Stimulated activated naive CD8-positive, alpha-beta T cell treated with anti-CD3 and anti-CD28 coated beads, Interleukin-15, amount 100 ng/mL, for 72 hours (primary cell): ENCODE measurements around the gene GRB7.
A peak's percentile ranks its signal among the peaks of the same experiment; 100 is the strongest.
"Not testable (repeated sequence)": the region's sequence is repeated elsewhere in the genome, so short reads cannot be mapped to it uniquely, and the experiment has no call there.

Source experiments
- ATAC-seq: fragments of 150-1000 bp; cut with Tn5 transposase; 2 replicates; pipeline ENCODE4 v1.10.0; 2021; ENCODE audit warnings: mild to moderate bottlenecking, moderate library complexity
- DNase-seq, 2 donors: peaks; one replicate each; pipeline ENCODE4 v3.0.0; 2021 to 2022
- H3K27ac Mint-ChIP-seq, 2 donors: one replicate each; pipeline ENCODE4 v1.8.0; 2022; ENCODE audit warnings: mild to moderate bottlenecking in 2 of 2, mixed read lengths in 2 of 2, moderate library complexity in 2 of 2
- H3K27me3 Mint-ChIP-seq: one replicate; pipeline ENCODE4 v1.8.0; 2022; ENCODE audit warnings: mixed read lengths
- H3K4me1 Mint-ChIP-seq: one replicate; pipeline ENCODE4 v1.8.0; 2022; ENCODE audit warnings: mild to moderate bottlenecking, mixed read lengths
- H3K4me3 Mint-ChIP-seq, 2 donors: one replicate each; pipeline ENCODE4 v1.8.0; 2022; ENCODE audit warnings: mild to moderate bottlenecking in 2 of 2, mixed read lengths in 2 of 2, moderate library complexity in 1 of 2
- H3K9me3 Mint-ChIP-seq, 2 donors: one replicate each; pipeline ENCODE4 v1.8.0; 2022; ENCODE audit warnings: mixed read lengths in 2 of 2

The GRB7 gene

GRCh38 chr17:39764171-39764570, 26.4 kb downstream of the GRB7 start:
- ATAC-seq, H3K27me3 Mint-ChIP-seq, H3K4me3 Mint-ChIP-seq, H3K9me3 Mint-ChIP-seq, DNase-seq, H3K27ac Mint-ChIP-seq: not testable (repeated sequence)
- peaks cover 87% of the 10 kb centered on the region for H3K4me1 Mint-ChIP-seq

DNA sequence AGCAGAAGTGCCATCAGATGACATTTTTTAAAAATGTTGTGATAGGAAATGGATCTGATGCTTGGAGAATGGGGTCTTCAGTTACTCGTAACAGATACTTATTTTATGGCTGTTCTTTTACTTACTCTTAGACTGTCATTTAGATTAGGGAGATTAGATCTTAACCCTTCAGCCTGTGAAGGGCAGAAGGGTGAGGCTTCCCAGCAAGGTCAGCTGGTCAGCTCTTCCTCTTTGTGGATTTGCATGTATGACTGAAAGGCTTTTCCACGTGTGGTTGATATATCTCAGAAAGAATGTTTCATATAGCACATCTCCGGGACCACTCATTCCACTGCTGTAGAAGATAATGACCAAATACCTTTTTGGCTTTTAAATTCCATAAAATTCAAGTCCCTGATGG, 27.4 kb downstream of the GRB7 start:
- H3K27ac Mint-ChIP-seq = no peak overlapping the region
- no peaks in the 10 kb centered on the region for H3K9me3 Mint-ChIP-seq
- H3K27me3 Mint-ChIP-seq = no peaks in the 10 kb centered on the region
- H3K4me3 Mint-ChIP-seq = no peak overlapping the region
- ATAC-seq = no peak
- DNase-seq = no peak
- peaks cover 88% of the 10 kb centered on the region for H3K4me1 Mint-ChIP-seq

DNA sequence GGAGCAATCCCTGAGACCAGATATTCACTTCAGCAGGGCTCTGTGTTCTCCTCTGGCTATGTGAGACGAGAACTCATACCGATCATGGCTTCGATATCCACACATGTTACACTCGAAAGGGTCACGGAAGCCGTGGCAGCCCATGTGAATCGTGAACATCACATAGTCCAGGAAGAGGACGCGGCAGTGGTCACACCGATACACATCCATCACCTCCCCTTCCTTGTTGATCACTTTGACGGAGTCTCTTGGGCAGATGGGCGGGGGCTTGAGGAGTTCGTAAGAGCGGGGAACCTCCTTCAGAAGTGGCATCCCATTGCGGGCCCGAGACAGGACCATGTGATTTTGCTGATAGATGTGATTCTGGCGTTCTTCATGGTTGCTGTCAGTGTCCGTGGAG, 28.0 kb downstream of the GRB7 start:
- no peak overlapping the region for H3K27ac Mint-ChIP-seq
- no peaks in the 10 kb centered on the region for H3K27me3 Mint-ChIP-seq
- DNase-seq (no peak), ATAC-seq (no peak)
- no peaks in the 10 kb centered on the region for H3K9me3 Mint-ChIP-seq
- peaks cover 88% of the 10 kb centered on the region for H3K4me1 Mint-ChIP-seq
- H3K4me3 Mint-ChIP-seq = no peak overlapping the region

- no peaks in the 10 kb centered on the region for H3K27me3 Mint-ChIP-seq
- DNase-seq = no peak
- peak overlapping the region; percentile 76 to 80 for H3K27ac Mint-ChIP-seq
- H3K9me3 Mint-ChIP-seq = no peaks in the 10 kb centered on the region
- peaks cover 89% of the 10 kb centered on the region for H3K4me1 Mint-ChIP-seq
- peak overlapping the region; percentile 32 to 54 for H3K4me3 Mint-ChIP-seq
- no peak for ATAC-seq
These were observed 29.4 kb downstream of the GRB7 start for GRCh38 chr17:39767147-39767546.

- peak overlapping the region; percentile 63 to 75 for H3K27ac Mint-ChIP-seq
- DNase-seq (peak; percentile 71 to 84), ATAC-seq (peak; percentile 90)
- H3K27me3 Mint-ChIP-seq = no peaks in the 10 kb centered on the region
- peak overlapping the region; percentile 5 to 30 for H3K4me3 Mint-ChIP-seq
- H3K4me1 Mint-ChIP-seq = peaks cover 100% of the 10 kb centered on the region
- H3K9me3 Mint-ChIP-seq = no peaks in the 10 kb centered on the region
These were observed 32.3 kb downstream of the GRB7 start for GRCh38 chr17:39769974-39770587.

DNA sequence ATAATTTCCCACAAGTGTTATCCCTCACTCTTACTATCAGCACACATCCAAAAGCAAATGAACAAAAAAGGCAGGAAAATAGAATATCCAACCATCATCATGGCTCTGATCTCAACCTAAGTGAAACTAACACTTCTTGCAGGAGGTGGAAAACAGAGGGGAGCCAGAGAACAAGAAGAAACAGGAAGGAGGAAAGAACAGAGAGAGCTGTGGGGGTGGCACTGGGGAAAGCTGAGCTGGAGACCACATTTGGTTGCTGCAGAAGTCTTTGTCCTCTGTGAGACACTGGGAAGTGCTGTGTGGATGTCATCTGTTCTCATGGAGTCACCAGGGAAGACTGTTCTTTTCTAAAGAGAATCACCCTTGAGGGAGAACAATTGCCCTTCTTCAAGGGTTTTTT, 34.7 kb downstream of the GRB7 start:
- no peaks in the 10 kb centered on the region for H3K27me3 Mint-ChIP-seq
- peak overlapping the region; percentile 66 to 75 for H3K4me3 Mint-ChIP-seq
- H3K27ac Mint-ChIP-seq = peak overlapping the region; percentile 59 to 77
- no peaks in the 10 kb centered on the region for H3K9me3 Mint-ChIP-seq
- peaks cover 100% of the 10 kb centered on the region for H3K4me1 Mint-ChIP-seq
- ATAC-seq (no peak), DNase-seq (no peak)

DNA sequence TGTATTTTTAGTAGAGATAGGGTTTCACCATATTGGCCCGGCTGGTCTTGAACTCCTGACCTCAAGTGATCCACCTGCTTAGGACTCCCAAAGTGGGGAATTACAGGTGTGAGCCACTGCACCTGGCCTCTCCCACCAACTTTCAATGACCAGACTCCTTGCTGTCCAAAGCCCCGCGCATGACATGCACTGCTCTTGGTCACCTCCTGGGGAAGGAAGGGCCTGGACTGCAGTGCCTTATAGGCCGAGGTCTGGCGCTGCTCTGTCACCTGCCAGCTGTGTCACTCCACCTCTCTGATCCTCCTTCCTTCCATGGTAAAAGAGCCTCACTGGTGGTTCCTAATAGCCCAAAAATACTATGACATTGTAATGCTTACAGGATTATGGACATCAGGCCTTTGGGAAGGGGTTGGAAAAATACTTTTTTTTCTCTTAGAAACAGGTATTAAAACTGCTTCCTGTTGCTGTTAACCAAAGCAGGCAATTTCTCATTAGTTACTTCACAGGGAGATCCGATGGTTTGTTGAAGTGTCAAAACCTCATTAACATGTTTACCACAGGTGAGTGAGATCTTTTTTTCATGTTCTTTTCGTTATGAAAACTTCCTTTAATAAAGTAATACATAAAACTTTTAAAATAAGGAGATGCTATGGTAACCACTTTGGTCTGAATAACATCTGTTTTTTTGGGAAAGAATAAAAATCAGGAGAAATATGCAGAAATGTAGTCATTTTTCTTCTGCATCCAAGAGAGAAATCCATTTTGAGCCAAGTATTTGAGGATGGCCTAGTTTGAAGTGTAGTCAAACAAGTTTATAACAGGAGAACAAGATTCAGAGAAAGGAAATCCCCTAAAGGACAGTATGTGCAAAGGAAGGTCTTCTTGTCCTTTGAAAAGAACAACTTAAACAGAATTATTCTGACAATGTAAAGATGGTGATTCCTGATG, 35.5 kb downstream of the GRB7 start:
- Mint-ChIP-seq H3K27ac (peak overlapping the region; percentile 69 to 93), H3K9me3 (no peaks in the 10 kb centered on the region), H3K27me3 (no peaks in the 10 kb centered on the region), H3K4me3 (peak overlapping the region; percentile 66 to 75), H3K4me1 (peaks cover 100% of the 10 kb centered on the region)
- DNase-seq (no peak), ATAC-seq (no peak)

DNA sequence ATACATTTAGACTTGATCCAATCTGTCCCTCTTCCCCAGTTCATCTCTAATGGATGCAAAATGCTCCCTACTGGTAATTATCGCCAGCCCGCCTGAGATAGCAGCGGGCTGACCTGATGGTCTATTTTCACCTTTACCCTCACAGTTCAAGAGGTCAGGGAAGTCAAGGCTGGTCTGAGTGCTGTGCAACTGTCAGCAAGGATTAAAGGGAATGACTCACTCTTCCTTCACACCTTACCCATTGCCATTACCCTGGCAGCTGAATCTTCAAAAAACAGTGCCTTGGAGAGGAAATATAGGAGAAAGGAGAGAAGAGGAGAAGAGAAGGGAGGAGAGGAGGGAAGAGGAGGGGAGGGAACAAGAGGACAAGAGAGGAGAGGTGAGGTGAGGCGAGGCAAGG, 36.3 kb downstream of the GRB7 start:
- no peaks in the 10 kb centered on the region for H3K27me3 Mint-ChIP-seq
- ATAC-seq (no peak), DNase-seq (no peak)
- peaks cover 99% of the 10 kb centered on the region for H3K4me1 Mint-ChIP-seq
- H3K4me3 Mint-ChIP-seq = peak overlapping the region in 1 of 2 donors; percentile 62
- no peaks in the 10 kb centered on the region for H3K9me3 Mint-ChIP-seq
- peak overlapping the region; percentile 27 to 88 for H3K27ac Mint-ChIP-seq

- Mint-ChIP-seq H3K4me3 (peak overlapping the region; percentile 72), H3K4me1 (peaks cover 95% of the 10 kb centered on the region), H3K27me3 (no peaks in the 10 kb centered on the region), H3K9me3 (no peaks in the 10 kb centered on the region), H3K27ac (peak overlapping the region; percentile 15 to 89)
- DNase-seq = no peak
- no peak for ATAC-seq
These were observed 37.3 kb downstream of the GRB7 start for GRCh38 chr17:39775031-39775430.

DNA sequence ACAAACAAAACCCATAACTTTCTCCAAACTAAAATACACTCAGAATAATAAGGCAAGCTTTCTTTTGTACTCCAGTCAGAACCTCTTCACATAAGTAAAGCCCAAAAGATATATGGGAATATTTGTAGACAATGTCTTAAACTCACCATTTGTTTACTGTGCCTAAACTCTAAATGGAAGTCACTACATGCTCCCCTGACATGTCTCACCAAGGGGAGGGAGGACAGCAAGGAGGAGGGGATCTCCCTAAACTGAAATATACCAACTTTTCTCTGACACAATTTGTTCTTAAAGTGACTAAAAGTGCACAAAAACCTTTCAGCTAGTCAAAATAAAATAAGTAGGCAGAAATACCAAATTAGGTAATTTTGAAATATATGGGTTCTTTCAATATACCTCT, 38.5 kb downstream of the GRB7 start:
- Mint-ChIP-seq H3K27ac (peak overlapping the region; percentile 77 to 89), H3K27me3 (no peaks in the 10 kb centered on the region), H3K9me3 (no peaks in the 10 kb centered on the region), H3K4me3 (peak overlapping the region; percentile 72 to 85), H3K4me1 (peaks cover 92% of the 10 kb centered on the region)
- no peak for DNase-seq
- peak; percentile 37 for ATAC-seq

GRCh38 chr17:39777534-39778365, 40.0 kb downstream of the GRB7 start:
- Mint-ChIP-seq H3K27me3 (no peaks in the 10 kb centered on the region), H3K27ac (peak overlapping the region; percentile 33 to 80), H3K4me1 (peaks cover 92% of the 10 kb centered on the region), H3K4me3 (peak overlapping the region; percentile 72 to 85), H3K9me3 (no peaks in the 10 kb centered on the region)
- ATAC-seq (peak; percentile 79), DNase-seq (no peak)

DNA sequence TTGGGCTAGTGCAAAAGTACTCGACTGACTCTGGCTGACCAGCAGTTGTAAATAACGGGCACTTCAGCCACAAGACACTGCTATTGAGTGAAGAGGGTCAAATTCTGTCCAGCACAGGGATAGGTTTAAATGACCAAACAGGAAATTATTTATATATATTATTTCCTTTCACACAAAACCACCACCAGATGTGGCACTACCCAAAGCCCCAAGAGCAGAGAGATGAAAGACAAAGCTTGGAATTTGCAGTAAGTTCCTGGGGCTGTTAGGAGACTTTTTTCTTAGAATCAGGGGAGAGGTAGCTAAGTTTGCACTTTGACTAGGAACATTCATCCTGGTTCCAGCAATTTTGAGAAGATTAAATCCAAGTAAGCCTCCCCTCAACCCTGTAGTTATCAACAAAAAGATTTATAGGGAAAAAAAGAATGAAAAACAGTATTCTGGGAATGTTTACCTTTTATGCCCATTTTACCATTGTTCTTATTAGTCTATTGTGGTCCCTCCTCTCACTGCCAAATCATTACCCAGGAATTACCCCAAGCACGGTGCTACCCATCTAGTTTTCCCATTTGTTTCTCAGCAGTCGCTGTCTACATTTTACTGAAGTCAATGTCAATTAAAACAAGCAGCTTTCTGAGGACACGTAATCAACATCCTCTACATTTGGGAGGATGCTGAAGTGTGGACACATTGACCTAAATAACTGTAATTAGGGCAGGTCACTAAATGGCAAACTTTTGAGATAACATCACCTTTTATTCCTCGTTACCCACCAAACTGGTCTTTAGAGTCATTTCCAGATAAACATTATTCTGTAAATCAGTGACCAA, 43.5 kb downstream of the GRB7 start:
- DNase-seq (no peak), ATAC-seq (no peak)
- peaks cover 63% of the 10 kb centered on the region for H3K4me1 Mint-ChIP-seq
- H3K27me3 Mint-ChIP-seq = no peaks in the 10 kb centered on the region
- no peak overlapping the region for H3K4me3 Mint-ChIP-seq
- peak overlapping the region in 1 of 2 donors; percentile 94 for H3K27ac Mint-ChIP-seq
- H3K9me3 Mint-ChIP-seq = no peaks in the 10 kb centered on the region

DNA sequence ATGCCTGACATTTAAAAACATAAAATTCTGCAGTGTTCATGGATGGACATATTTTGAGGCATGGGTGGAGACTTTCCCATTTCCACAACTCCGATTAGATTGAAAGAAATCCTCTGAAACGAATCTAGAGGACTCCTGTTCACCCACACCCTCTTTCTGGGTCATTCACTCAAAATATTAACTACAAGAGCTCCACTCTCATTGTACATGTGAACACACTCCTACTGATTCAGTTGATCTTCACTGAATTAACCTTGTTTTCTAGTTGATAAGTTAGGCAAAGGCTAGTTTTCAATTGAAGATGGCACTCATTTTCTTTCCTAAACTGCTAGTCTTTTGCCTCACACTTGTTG, 44.1 kb downstream of the GRB7 start:
- DNase-seq (no peak), ATAC-seq (no peak)
- H3K4me3 Mint-ChIP-seq = no peak overlapping the region
- peaks cover 57% of the 10 kb centered on the region for H3K4me1 Mint-ChIP-seq
- H3K27me3 Mint-ChIP-seq = no peaks in the 10 kb centered on the region
- no peak overlapping the region for H3K27ac Mint-ChIP-seq
- H3K9me3 Mint-ChIP-seq = no peaks in the 10 kb centered on the region

DNA sequence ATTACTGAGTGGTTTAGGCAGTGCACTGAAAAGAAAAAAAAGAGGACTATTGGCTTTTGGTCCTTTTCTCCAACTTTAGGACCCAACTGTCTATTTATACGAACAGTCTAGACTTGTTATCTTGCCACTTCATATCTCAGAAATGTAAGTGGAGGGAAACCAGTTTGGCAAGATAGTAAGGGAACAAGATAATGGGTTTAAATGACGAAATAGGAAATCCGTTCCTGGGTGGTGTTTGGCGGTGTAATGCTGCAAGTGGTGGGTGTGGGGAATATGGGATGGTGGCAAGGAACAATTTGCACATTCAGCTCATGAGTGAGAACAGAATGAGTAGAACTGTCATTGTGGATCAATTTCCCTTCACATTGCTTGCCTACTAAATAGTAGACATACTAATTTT, 44.7 kb downstream of the GRB7 start:
- no peak for ATAC-seq
- Mint-ChIP-seq H3K27me3 (no peaks in the 10 kb centered on the region), H3K9me3 (no peaks in the 10 kb centered on the region), H3K4me3 (no peak overlapping the region), H3K4me1 (peaks cover 57% of the 10 kb centered on the region), H3K27ac (no peak overlapping the region)
- no peak for DNase-seq

GRCh38 chr17:39782980-39783379, 45.2 kb downstream of the GRB7 start:
- no peak overlapping the region for H3K4me3 Mint-ChIP-seq
- DNase-seq (no peak), ATAC-seq (no peak)
- peaks cover 57% of the 10 kb centered on the region for H3K4me1 Mint-ChIP-seq
- no peaks in the 10 kb centered on the region for H3K9me3 Mint-ChIP-seq
- peak overlapping the region in 1 of 2 donors; percentile 30 for H3K27ac Mint-ChIP-seq
- no peaks in the 10 kb centered on the region for H3K27me3 Mint-ChIP-seq
